Neural progenitor cell (in vitro differentiated cells): ENCODE results near the gene COMTD1.

Source experiments
- CTCF ChIP-seq: fragments of 200-600 bp; sonication (generic); IDR thresholded peaks from 2 replicates; pipeline ENCODE4 v1.5.1; 2017; ENCODE audit warnings: antibody characterized with exemption, mild to moderate bottlenecking
- EZH2 ChIP-seq: fragments of 200-600 bp; sonication (generic); IDR thresholded peaks from 2 replicates; pipeline ENCODE4 v1.6.1; 2017; ENCODE audit warnings: antibody characterized with exemption, mild to moderate bottlenecking, moderate library complexity
- EZH2phosphoT487 ChIP-seq: fragments of 200-600 bp; sonication (generic); IDR thresholded peaks from 2 replicates; pipeline ENCODE4 v1.6.1; 2017; ENCODE audit warnings: antibody characterized with exemption

GRCh38 chr10:75234017-75234682, 1.6 kb downstream of the COMTD1 start:
- TF ChIP-seq CTCF (no peak), EZH2 (no peak), EZH2phosphoT487 (no peak)
